Colon (tissue), 2 donors: Measurements from ENCODE around the gene CEP164.
"Not testable (repeated sequence)": the region's sequence is repeated elsewhere in the genome, so short reads cannot be mapped to it uniquely, and the experiment has no call there.

ENCODE experiments used
- FAIRE-seq: peaks from 2 replicates; lab custom pipeline; 2012; peaks lifted over from hg19 to GRCh38; lab: Jason Lieb, UNC
- donor health status: control.
- donor health status: control.

CEP164 gene

DNA sequence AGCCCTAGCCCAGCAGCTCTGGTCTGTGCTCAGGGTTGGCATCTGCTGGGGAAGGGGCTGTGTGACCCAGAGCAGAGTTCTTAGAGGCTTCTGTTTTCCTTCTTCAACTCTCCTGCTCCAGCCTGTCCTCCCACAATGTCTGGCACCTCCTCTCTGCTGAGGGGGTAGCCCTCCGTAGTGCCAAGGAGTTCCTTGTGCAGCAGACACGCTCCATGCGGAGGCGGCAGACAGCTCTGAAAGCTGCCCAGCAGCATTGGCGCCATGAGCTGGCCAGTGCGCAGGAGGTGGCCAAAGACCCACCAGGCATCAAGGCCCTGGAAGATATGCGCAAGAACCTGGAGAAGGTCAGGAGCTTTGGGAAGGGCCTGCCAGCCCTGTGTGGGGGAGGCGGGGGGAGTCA, 69.3 kb downstream of the CEP164 start:
- FAIRE-seq = no peak

DNA sequence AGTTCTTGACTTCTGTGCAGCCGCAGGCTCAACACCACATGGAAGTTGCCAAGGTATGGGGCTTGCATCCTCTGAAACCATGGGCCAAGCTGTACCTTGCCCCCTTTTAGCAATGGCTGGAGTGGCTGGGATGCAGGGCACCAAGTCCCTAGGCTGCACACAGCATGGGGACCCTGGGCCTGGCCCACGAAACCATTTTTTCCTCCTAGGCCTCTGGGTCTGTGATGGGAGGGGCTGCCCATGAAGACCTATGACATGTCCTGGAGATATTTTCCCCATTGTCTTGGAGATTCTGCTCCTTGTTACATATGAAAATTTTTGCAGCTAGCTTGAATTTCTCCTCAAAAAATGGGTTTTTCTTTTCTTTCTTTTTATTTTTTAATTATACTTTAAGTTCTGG, 71.0 kb downstream of the CEP164 start:
- FAIRE-seq = not testable (repeated sequence)

DNA sequence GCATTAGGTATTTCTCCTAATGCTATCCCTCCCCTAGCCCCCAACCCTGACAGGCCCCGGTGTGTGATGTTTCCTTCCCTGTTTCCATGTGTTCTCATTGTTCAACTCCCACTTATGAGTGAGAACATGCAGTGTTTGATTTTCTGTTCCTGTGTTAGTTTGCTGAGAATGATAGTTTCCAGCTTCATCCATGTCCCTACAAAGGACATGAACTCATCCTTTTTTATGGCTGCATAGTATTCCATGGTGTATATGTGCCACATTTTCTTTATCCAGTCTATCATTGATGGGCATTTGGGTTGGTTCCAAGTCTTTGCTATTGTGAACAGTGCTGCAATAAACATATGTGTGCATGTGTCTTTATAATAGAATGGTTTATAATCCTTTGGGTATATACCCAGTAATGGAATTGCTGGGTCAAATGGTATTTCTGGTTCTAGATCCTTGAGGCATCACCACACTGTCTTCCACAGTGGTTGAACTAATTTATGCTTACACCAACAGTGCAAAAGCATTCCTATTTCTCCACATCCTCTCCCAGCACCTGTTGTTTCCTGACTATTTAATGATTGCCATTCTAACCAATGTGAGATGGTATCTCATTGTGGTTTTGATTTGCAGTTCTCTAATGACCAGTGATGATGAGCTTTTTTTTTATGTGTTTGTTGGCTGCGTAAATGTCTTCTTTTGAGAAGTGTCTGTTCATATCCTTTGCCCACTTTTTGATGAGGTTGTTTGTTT, 71.6 kb downstream of the CEP164 start:
- FAIRE-seq = not testable (repeated sequence)

DNA sequence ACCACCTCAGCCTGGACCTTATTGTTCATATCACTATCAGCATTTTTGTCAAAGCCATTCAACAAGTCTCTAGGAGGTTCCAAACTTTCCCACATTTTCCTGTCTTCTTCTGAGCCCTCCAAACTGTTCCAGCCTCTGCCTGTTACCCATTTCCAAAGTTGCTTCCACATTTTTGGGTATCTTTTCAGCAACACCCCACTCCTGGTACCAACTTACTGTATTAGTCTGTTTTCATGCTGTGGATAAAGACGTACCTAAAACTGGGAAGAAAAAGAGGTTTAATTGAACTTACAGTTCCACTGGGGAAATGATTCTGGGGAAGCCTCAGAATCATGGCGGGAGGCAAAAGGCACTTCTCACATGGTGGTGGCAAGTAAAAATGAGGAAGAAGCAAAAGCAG, 78.2 kb downstream of the CEP164 start:
- FAIRE-seq = not testable (repeated sequence)

DNA sequence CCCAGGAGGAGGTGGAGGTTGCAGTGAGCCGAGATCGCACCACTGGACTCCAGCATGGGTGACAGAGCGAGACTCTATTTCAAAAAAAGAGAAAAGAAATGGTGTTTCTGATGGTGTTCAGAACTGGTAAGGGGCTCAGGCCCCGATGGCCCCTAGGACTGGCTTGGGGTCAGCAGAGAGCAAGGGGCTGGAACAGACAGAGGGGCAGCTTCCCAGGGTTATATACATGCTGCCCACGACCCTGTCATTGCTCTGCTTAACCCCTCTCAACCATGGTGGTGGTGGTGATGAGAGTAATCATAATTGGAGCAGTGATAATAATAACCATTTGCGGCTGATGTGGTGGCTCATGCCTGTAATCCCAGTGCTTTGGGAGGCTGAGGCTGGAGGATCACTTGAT, 79.4 kb downstream of the CEP164 start:
- FAIRE-seq = no peak

DNA sequence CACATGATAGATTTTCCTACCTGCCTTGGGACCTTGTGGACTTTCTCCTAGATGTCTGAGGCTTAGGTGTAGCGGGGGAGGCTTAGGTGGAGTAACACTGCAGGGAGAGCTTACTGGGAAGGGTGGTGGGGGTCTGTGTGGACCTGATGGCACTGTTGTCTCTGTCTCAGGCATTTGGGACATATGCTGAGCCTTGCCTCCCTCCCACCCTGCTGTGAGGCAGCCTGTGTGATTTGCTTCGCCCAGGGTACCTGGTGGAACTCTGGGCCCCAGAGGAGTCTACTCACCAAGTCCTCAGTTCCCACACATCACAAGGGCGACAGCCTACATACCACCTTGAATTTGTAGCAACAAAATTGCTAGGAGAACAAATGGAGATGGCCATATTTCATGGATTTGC, 80.7 kb downstream of the CEP164 start:
- FAIRE-seq = no peak

DNA sequence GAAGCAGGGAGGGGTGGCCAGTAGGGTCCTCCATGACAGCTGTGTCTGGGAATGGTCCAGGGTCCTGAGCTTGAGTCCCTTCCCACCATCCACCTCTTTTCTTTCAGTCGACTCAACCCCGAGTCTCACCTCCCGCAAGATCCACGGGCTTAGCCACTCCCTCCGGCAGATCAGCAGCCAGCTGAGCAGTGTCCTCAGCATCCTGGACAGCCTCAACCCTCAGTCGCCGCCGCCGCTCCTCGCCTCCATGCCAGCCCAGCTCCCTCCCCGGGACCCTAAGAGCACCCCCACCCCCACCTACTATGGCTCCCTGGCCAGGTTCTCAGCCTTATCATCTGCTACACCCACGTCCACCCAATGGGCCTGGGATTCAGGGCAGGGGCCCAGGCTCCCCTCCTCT, 81.9 kb downstream of the CEP164 start:
- no peak for FAIRE-seq

DNA sequence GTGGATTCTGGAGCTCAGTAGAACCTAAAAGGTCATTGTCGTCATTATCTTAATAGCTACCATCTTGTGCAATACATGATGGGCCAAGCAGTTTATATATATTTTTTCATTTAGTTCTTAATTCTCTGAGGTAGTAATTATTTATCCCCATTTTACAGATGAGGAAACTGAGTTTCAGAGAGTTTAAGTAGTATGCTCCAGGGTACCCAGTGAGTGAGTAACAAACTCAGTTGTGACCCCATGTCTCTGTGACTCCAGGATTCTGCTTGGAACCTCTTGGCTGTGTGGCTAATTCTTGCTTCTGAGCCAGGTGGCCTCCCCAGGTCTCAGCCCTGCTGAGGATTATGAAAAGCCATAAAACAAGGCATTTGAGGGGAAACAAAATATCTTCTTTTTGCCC, 82.6 kb downstream of the CEP164 start:
- no peak for FAIRE-seq

DNA sequence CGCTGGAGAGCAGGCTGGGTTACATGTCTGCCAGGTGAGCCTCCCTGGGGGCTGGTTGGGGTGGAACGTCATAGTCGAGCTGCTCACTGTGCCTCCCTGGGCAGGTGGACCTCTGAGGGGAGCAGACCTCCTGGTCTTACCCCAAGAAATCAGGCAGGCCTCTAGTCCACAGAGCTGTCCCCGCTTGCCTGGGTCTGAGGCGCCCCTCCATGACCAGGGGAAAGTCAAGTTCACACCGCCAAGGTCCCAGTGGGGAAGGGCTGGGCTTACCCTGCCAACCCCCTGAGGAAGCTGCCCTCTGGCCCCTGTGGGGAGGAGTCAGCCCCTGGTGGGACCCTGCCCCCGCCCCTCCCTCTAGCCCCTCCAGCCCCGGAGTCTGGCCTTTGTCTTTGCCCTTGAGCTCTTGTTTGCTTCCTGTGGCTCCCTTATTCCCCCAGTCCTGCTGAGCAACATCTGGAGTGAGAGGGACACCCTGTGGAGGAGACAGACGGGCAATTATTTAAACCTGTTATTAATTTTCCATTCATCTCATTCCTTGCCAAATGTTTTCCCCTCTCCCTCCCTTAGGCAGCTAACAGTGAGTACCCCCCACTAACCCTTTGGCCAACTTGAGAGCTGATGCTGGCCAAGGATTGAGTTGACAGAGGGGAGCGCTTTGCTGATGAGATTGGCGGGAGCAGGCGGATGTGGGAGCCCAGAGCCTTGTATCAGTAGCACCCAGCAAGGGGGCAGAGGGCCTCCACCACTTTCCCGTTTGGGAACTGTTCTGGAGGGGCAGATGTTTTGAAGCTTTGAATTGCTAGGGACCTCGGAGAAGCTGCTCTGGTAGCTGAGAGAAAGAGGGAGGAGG, 83.4 kb downstream of the CEP164 start:
- no peak for FAIRE-seq

DNA sequence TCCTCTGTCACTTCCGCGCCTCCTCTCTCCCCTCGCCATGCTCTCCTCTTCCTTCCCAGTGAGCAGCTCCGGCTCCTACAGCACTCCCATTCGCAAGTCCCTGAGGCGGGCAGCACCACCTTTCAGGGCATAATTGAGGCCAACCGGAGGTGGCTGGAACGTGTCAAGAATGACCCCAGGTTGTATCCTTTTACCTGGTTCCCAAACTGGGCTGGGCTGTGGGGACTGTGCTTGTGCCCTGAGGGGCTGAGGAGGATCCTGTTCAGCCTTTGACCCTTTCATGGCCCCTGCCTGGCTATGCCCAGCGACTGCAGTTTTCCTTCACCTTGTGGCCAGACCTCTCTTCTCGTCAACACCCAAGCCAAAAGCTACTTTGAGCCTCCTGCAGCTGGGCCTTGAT, 84.1 kb downstream of the CEP164 start:
- FAIRE-seq = no peak

DNA sequence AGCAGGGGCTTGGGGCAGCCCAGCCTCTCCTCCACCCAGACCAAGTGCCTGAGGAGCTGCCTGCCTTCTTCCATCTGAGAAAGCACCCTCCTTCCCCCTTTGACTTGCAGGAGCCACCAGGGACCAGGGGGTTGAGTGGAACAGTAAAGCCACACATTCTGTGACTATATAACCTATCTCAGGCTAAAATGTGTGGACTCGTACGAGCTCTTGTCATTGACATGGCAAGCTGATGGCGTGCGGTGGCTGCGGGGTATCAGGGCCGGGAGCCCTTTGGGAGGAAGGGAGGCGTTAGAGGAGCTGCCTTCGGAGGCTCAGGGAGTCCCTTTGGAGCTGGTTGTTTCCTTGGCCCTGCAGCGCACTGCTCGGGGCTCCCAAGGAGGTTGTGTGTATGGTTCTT, 84.5 kb downstream of the CEP164 start:
- no peak for FAIRE-seq

DNA sequence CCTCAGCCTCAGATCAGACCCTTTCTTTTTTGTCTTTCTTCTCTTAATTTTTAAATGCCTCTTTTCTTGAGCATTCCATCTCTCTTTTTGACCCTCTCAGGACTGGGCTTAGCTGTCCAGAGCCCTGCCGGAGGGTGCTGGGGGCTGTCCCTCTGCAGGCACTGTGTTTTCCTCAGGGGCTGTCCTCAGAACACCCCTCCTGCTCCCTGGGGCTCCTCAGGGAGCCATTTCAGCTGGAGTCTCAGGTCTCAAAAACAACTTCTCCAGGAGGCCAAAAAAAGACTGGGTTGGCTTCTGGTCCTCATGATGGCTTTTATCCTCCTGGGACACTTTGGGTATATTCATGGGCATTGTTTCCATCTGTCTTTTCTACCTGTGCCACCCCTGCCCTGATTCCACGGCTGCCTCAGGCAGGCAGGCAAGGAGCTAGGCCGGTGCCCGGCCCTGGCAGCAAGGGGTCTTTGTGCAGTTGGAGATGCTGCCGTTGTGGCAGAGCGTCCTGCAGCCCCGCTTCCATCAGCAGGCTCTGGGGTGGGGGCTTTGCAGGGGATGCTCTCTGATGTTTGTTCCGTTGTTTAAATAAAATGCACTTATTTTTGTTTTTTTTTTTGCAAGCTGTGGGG, 85.1 kb downstream of the CEP164 start:
- no peak for FAIRE-seq

DNA sequence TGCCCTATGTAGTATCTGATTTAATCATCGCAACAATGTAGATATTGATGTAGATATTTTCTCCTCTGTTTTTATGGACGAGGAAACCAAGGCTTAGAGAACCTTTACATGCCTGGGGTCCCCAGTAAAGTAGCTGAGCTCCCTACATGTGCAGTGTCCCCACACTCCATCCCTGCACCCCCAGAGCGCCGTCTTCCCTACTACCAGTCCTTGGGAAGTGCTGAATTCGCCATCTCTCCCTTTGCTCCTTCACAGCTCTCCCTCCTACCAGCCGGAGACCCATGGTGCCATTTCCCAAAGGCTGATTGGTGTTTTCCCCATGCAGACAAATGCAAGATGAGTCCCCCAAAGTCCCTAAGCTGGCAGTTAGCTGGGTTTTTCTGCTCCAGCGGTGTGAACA, 86.0 kb downstream of the CEP164 start:
- FAIRE-seq = no peak

DNA sequence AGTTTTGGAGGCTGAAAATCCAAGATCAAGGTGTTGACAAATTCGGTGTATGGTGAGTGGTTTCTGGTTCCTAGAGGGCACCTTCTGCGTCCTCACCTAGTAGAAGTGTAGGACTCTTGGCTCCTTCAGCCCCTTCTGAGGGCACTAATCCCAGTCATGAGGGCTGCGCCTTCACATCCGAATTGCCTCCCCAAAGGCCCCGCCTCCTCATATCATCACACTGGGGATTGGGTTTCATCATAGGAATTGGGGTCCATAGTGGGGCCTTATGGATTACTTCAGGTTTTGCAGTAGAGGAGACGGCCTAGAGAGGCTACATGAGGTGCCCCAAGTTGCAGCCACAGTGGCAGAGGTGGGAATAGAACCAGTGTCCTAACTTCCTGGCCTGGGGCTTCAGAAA, 87.1 kb downstream of the CEP164 start:
- no peak for FAIRE-seq

DNA sequence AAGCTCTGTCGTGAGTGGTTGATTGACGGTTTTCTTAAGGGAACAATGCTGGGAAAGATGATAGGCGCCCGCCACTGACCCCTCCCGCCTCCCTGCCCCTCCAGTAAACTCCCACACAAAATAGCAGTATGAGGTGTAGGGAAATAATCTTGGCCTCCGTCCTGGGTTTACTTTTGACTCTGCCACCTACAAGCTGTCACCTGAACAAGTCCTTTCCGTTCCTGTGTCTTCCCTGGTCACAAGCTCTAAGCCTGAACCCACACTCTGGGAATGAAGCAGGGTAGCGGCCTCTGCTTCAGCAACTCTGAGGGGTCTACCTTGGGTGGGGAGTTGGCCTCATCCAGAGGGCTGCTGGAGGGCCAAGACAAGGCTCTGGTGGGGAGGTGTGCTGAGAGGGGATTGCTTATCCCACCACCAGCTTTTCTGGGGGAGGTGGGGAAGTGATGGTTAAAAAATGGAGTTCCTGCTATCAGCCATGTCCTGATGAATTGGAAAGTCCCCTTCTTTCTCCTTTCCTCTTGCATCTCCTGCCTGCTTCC, 87.8 kb downstream of the CEP164 start:
- no peak for FAIRE-seq

DNA sequence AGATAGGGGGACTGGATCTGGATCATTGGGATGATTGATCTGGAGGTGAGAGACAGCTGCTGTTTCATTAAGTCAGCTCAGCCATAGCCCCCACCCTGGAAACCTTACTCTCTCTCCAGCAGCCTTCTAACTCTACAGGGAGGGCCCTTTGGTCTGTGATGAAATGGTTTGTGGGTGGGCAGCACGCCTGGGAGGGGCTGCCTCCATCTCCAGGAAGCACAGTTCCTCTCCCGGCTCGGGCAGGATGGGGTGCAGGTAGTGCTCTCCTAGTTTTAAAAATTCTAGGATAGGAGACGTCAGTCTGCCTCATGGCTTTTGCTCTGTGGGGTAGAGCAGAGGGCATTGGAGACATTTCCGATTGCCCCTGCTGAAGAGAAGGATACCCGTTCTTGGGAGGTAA, 89.7 kb downstream of the CEP164 start:
- no peak for FAIRE-seq

DNA sequence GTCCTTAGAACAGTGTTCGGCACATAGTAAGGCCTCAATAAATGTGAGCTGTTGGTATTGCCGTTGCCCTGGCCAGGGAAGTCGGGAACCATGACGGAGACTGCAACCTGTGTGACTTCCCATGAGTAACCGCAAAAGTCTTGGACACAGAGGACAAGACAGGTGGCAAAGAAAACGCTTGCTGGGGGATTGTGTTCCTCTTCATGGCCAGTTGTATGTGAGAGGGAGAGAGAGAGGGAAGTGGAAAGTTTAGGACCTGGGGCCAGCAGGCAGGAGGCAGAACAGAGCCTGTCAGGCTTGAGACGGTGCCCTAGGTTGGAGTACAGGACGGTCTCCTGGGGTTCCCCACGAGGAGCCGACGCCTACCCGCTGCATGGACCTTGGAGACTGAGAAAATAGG, 90.2 kb downstream of the CEP164 start:
- FAIRE-seq = no peak

DNA sequence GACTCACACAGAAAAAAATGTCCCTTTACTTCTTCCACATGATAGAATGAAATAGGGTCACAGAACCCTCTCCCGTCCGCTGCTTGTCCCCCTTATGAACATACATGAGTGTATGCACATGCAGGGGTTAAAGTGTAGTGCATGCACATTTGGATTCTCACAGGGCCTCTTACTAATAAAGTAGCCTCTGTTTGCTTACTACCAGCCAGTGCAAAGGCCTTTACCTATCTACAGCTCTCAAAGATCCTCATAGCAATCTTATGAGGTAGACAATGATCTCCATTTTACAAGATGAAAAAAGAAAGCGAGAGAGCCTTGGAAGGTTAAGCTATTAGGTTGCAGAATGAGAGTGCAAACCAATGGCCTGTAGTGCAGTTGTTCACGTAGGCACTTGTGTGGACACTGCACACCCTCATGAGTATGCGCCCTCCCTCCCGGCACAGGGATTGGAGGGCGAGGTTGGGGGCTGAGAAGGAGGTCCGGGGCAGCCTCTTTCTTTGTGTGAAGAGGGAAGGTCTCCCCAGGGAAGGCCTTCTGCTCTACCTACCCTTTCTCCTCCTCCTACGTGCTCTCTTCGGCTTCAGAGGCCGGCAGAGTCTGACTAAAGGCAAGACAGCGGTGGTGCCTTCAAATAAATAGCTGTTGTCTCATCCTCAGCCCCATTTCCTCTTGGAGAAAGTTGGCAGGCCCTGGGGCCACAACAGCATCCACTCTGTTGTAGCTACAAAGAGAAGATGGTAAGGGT, 91.3 kb downstream of the CEP164 start:
- FAIRE-seq = no peak

DNA sequence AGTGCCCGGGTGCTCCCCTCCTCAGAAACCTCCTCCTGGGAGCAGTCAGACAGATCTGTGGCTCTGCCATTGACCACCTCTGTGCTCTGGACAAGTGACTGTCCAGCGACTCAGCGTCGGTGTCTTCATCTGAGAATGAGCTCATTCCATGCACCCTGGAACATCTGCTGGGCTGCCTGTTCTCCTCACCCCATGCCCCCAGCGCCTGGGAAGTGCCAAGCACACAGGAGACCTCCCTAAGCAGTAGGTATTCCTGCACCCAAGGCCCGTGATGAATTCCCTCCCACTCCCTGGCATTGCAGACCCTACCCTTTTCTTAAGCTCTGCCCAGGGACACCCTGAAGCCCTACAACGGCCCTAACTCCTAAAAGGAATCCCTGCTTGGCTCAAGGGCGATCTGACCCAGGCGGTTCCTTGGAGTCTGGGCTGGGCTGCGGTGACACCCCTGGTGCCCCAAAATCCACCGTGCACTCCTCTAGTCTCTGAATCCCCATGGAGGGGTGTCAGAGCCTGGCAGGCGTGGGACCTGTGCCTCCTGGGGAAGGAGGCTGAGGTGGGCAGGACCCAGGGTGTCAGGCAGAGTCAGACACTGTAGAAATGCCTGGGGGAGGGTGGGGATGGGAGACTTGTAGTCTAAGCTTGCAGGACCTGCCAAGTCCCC, 92.0 kb downstream of the CEP164 start:
- no peak for FAIRE-seq

DNA sequence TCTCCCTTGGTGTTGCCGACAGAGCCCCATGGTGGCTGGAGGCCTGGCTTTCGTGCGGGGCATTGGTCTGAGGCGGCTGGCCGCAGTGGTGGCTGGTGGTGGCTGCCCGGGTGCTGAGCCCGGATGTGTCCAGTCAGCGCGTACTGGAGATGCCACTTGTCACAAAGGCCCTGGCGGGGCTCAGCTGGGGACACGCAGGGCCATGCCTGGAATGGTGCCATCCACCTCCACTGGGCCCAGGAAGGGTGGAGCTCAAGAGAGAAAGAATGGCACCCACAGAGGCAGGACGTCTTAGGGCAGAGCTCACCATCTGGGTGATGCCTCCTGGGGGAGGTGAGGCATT, 92.5 kb downstream of the CEP164 start:
- no peak for FAIRE-seq

DNA sequence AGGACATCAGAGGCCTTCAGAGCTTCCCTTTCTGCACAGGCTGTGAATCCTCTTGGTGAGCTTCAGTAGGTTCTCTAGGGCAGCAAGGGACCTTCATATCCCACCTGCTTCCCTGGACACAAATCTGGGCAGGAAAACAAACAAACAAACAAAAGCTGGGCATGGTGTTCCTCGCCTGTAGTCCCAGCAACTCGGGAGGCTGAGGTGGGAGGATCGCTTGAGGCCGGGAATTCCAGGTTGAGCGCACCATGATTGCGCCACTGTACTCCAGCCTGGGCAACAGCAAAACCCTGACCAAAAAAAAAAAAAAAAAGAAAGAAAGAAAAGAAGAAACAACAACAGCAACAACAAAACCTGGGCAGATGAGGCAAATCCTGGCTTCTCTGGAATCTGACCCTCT, 92.9 kb downstream of the CEP164 start:
- FAIRE-seq = no peak

DNA sequence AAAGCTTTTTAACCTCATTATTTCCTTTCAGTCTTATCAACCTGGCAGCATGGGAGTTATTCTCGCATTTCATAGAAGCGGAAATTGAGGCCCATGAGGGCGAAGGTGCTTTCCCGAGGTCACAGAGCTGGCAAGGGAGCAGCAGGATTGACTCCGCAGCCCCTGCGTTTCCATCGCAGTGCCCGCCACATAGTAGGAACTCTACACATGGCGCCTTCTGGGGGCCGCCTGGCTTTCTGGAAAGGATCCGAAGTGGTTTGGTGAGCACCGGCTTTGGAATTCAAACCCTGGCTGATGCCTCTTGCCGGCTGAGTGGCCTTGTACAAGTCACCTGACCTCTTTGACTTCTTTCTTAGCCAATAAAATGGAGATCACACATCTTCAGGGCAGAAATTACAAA, 93.4 kb downstream of the CEP164 start:
- no peak for FAIRE-seq
